Medulla oblongata (tissue), 1 donor: ENCODE data around the gene MED13L.

Experiments
- DNase-seq: peaks from one replicate; pipeline ENCODE4 v3.0.0-alpha.2; 2015; ENCODE audit errors: extremely low spot score

The MED13L gene

GRCh38 chr12:116090516-116090915, 187.0 kb downstream of the MED13L start:
- no peak for DNase-seq

GRCh38 chr12:116089080-116089479, 188.4 kb downstream of the MED13L start:
- DNase-seq, result no peak

GRCh38 chr12:116087962-116088361, 189.5 kb downstream of the MED13L start:
- no peak for DNase-seq

GRCh38 chr12:116087399-116087798, 190.1 kb downstream of the MED13L start:
- no peak for DNase-seq

GRCh38 chr12:116080415-116080814, 197.1 kb downstream of the MED13L start:
- DNase-seq, result no peak

- no peak for DNase-seq
Measured at GRCh38 chr12:116078396-116078795, 199.1 kb downstream of the MED13L start.

- no peak for DNase-seq
Measured at GRCh38 chr12:116077431-116077830, 200.1 kb downstream of the MED13L start.

- no peak for DNase-seq
Measured at GRCh38 chr12:116076399-116076798, 201.1 kb downstream of the MED13L start.

GRCh38 chr12:116074686-116075085, 202.8 kb downstream of the MED13L start:
- no peak for DNase-seq

GRCh38 chr12:116071555-116072230, 205.8 kb downstream of the MED13L start:
- no peak for DNase-seq

GRCh38 chr12:116070444-116070843, 207.0 kb downstream of the MED13L start:
- no peak for DNase-seq

GRCh38 chr12:116069943-116070342, 207.6 kb downstream of the MED13L start:
- no peak for DNase-seq

- no peak for DNase-seq
Measured at GRCh38 chr12:116068853-116069252, 208.6 kb downstream of the MED13L start.

GRCh38 chr12:116068371-116068770, 209.1 kb downstream of the MED13L start:
- no peak for DNase-seq

GRCh38 chr12:116067892-116068291, 209.6 kb downstream of the MED13L start:
- peak; percentile 45 for DNase-seq

GRCh38 chr12:116066381-116067230, 210.9 kb downstream of the MED13L start:
- DNase-seq, result no peak

- DNase-seq, result no peak
Measured at GRCh38 chr12:116065606-116066005, 211.9 kb downstream of the MED13L start.

- no peak for DNase-seq
Measured at GRCh38 chr12:116064493-116064892, 213.0 kb downstream of the MED13L start.

- DNase-seq, result no peak
Measured at GRCh38 chr12:116062698-116063097, 214.8 kb downstream of the MED13L start.

GRCh38 chr12:116060764-116061163, 216.7 kb downstream of the MED13L start:
- no peak for DNase-seq

GRCh38 chr12:116059904-116060303, 217.6 kb downstream of the MED13L start:
- no peak for DNase-seq

- DNase-seq, result no peak
Measured at GRCh38 chr12:116058574-116058973, 218.9 kb downstream of the MED13L start.

GRCh38 chr12:116057356-116057755, 220.1 kb downstream of the MED13L start:
- no peak for DNase-seq
